Sigmoid colon (tissue), 7 donors: ENCODE measurements around the gene BHLHE41. TPM values are rescaled to one million over a fixed set of nuclear protein-coding genes. Genes with fewer than 3 reads are reported as not detected.

Source experiments
- DNase-seq: peaks from one replicate; pipeline ENCODE4 v3.0.0-alpha.2; 2019
- H3K27ac ChIP-seq, 4 donors: fragments of 200-600 bp; sonication (generic); one replicate each; pipeline ENCODE4 v1.5.1; 2016 to 2019; ENCODE audit warnings: mild to moderate bottlenecking in 1 of 4
- H3K27me3 ChIP-seq, 3 donors: fragments of 200-600 bp; sonication (generic); one replicate each; pipeline ENCODE4 v1.5.1; 2019; ENCODE audit warnings: mild to moderate bottlenecking in 1 of 3
- H3K36me3 ChIP-seq, 4 donors: fragments of 200-600 bp; sonication (generic); one replicate each; pipeline ENCODE4 v1.5.1; 2016 to 2019
- H3K4me1 ChIP-seq, 4 donors: fragments of 200-600 bp; sonication (generic); one replicate each; pipeline ENCODE4 v1.5.1; 2017 to 2019
- H3K4me3 ChIP-seq, 4 donors: fragments of 200-600 bp; sonication (generic); one replicate each; pipeline ENCODE4 v1.5.1; 2017 to 2019; ENCODE audit warnings: mild to moderate bottlenecking in 2 of 4, moderate library complexity in 1 of 4
- H3K9me3 ChIP-seq, 4 donors: fragments of 200-600 bp in 3 of 4; sonication (generic) in 3 of 4; one replicate each; pipeline versions ENCODE4 v1.5.1 to v1.6.1; 2013 to 2019
- CTCF ChIP-seq, 4 experiments: fragments of 450-650 bp in 3 of 4; fragments of 200-600 bp in 1 of 4; IDR thresholded peaks; one replicate each; pipeline ENCODE4 v1.5.1; 2016 to 2019; ENCODE audit warnings: antibody characterized with exemption in 4 of 4, mild to moderate bottlenecking in 3 of 4, moderate library complexity in 2 of 4
- EP300 ChIP-seq, 4 donors: sonication (generic); formaldehyde crosslinking; IDR thresholded peaks; one replicate each; pipeline ENCODE4 v1.6.1; 2017; ENCODE audit warnings: antibody characterized with exemption in 4 of 4
- POLR2A ChIP-seq, 2 donors: fragments of 450-650 bp; IDR thresholded peaks; one replicate each; pipeline ENCODE4 v1.6.1; 2016; ENCODE audit warnings: antibody characterized with exemption in 2 of 2, mild to moderate bottlenecking in 2 of 2, moderate library complexity in 2 of 2
- POLR2AphosphoS5 ChIP-seq, 4 donors: sonication (generic); formaldehyde crosslinking; IDR thresholded peaks; one replicate each; pipeline ENCODE4 v1.6.1; 2017; ENCODE audit warnings: antibody characterized with exemption in 4 of 4
- WGBS, 2 donors: extraction: QIAGEN DNeasy Blood & Tissue Kit; methylation state at CpG; one replicate each; pipeline ENCODE4 v1.1.7; 2013; 5-methylcytosine and 5-hydroxymethylcytosine counted together
- intact Hi-C: fragments of 100-400 bp; cut with DNase I; formaldehyde crosslinking; loops from one replicate; pipeline ENCODE4 v1.15.1; 2023
- polyA plus RNA-seq, 3 donors: library from polyadenylated mRNA; stranded (reverse); fragments of 200-250 nt; gene quantifications; one replicate each; pipeline ENCODE4 v1.2.3, GENCODE V29; 2013
- total RNA-seq, 4 donors: library from RNA; depleted of rRNA; stranded (reverse); fragments of >200 nt; gene quantifications; one replicate each; pipeline ENCODE4 v1.1.0, GENCODE V29; 2016
- donor health status: healthy with polysubstance abuse.
- donor health status: Bipolar disorder and iron deficiency.
- donor health status: healthy.

BHLHE41 gene
- total and polyA plus RNA-seq, 7 donors, result 3.9 to 12.6 (median 6.2) TPM

- intact Hi-C loops, result loop anchor here (10.0 kb wide), 1 partner anchor 103 kb away; no protein-coding TSS in a partner anchor
- peaks cover 0 to 49% (median 35%) of the 10 kb centered on the region in 4 donors for H3K4me1 ChIP-seq
- no peak for DNase-seq
- peak overlapping the region; percentile 95 to 99 (median 98) for H3K27ac ChIP-seq
- no peaks in the 10 kb centered on the region for H3K9me3 ChIP-seq
- H3K4me3 ChIP-seq, result peak overlapping the region; percentile 58 to 75 (median 68)
- 1% methylated on average over 88 of the region's 88 CpGs for WGBS, 2 donors
- TF ChIP-seq POLR2A (IDR thresholded peaks at IDR 0.05) (no peak), EP300 (IDR thresholded peaks at IDR 0.05) (no peak), POLR2AphosphoS5 (IDR thresholded peaks at IDR 0.05) (no peak), CTCF (IDR thresholded peaks at IDR 0.05) (no peak)
- no peaks in the 10 kb centered on the region for H3K36me3 ChIP-seq
- no peaks in the 10 kb centered on the region for H3K27me3 ChIP-seq
These were observed 2.7 kb downstream of the BHLHE41 start for GRCh38 chr12:26122061-26122680.

- no peaks in the 10 kb centered on the region for H3K9me3 ChIP-seq
- peaks cover 0 to 43% (median 32%) of the 10 kb centered on the region in 4 donors for H3K4me1 ChIP-seq
- H3K36me3 ChIP-seq, result no peaks in the 10 kb centered on the region
- intact Hi-C loops, result loop anchor here (10.0 kb wide), 1 partner anchor 103 kb away; no protein-coding TSS in a partner anchor
- H3K4me3 ChIP-seq, result peak overlapping the region; percentile 58 to 75 (median 68)
- WGBS, 2 donors, result 43 to 48% methylated on average over 15 of the region's 15 CpGs
- H3K27me3 ChIP-seq, result no peaks in the 10 kb centered on the region
- TF ChIP-seq EP300 (IDR thresholded peaks at IDR 0.05) (no peak), POLR2A (IDR thresholded peaks at IDR 0.05) (no peak)
- DNase-seq, result no peak
- peak overlapping the region; percentile 95 to 99 (median 98) for H3K27ac ChIP-seq
These were observed 3.3 kb downstream of the BHLHE41 start for GRCh38 chr12:26121323-26122060.

GRCh38 chr12:26120561-26121274 is 4.1 kb downstream of the BHLHE41 start:
- Histone ChIP-seq H3K36me3 (no peaks in the 10 kb centered on the region), H3K4me3 (peak overlapping the region in 3 of 4 donors; percentile 2 to 73 (median 3)), H3K27ac (peak overlapping the region; percentile 95 to 99 (median 98)), H3K4me1 (peaks cover 0 to 43% (median 32%) of the 10 kb centered on the region in 4 donors), H3K9me3 (no peaks in the 10 kb centered on the region), H3K27me3 (no peaks in the 10 kb centered on the region)
- WGBS, 2 donors, result 91 to 93% methylated on average over 4 of the region's 4 CpGs
- no peak for DNase-seq
- intact Hi-C loops, result loop anchor here (10.0 kb wide), 1 partner anchor 104 kb away; no protein-coding TSS in a partner anchor
- TF ChIP-seq EP300 (IDR thresholded peaks at IDR 0.05) (no peak), POLR2AphosphoS5 (IDR thresholded peaks at IDR 0.05) (no peak), CTCF (IDR thresholded peaks at IDR 0.05) (no peak), POLR2A (IDR thresholded peaks at IDR 0.05) (no peak)

- peak overlapping the region; percentile 95 to 99 (median 98) for H3K27ac ChIP-seq
- intact Hi-C loops, result no loop called here
- no peaks in the 10 kb centered on the region for H3K36me3 ChIP-seq
- whole genome bisulfite sequencing, 2 donors, result 18 to 36% methylated on average over 2 of the region's 2 CpGs
- no peak for DNase-seq
- no peaks in the 10 kb centered on the region for H3K27me3 ChIP-seq
- H3K9me3 ChIP-seq, result no peaks in the 10 kb centered on the region
- peaks cover 0 to 50% (median 36%) of the 10 kb centered on the region in 4 donors for H3K4me1 ChIP-seq
- TF ChIP-seq POLR2AphosphoS5 (IDR thresholded peaks at IDR 0.05), result no peak
- TF ChIP-seq CTCF (IDR thresholded peaks at IDR 0.05), result peak in 3 of 4 experiments; percentile 40 to 57 (median 55)
- no peak overlapping the region for H3K4me3 ChIP-seq
These were observed 5.3 kb downstream of the BHLHE41 start for GRCh38 chr12:26119391-26119989.
